ENCODE data around the gene PTPRC.

Gene PTPRC

GRCh38 chr1:198623752-198624647 lies 14.8 kb upstream of the PTPRC start:
- TF ChIP-seq POLR2A (IDR thresholded peaks at IDR 0.05; ENCODE audit: low read depth, low read length), result no peak
- no peak for TF ChIP-seq TAF1 (IDR thresholded peaks at IDR 0.05; ENCODE audit: borderline replicate concordance, low read depth, low read length)
- no peak for TF ChIP-seq POLR2AphosphoS5 (IDR thresholded peaks at IDR 0.05; ENCODE audit: low read depth, low read length)
- FAIRE-seq (no peak), DNase-seq (ENCODE audit: insufficient read length) (no peak)

DNA sequence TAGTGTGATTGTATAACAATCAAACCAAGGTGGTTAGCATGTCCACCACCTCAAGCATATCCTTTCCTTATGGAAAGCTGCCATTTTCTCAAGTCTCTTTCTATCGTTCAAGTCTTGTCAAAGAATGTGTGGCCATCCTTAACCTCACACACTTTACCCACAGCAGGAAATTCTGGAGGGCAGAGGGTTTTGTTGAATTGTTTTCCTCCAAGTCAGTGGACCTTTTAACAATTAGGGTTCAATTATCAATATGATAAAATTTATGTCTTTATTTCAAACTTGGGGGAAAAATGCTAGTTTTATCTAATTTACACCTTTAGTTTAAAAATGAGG lies 14.2 kb upstream of the PTPRC start:
- TF ChIP-seq POLR2A (IDR thresholded peaks at IDR 0.05; ENCODE audit: low read depth, low read length), result no peak
- TF ChIP-seq TAF1 (IDR thresholded peaks at IDR 0.05; ENCODE audit: borderline replicate concordance, low read depth, low read length), result no peak
- no peak for TF ChIP-seq POLR2AphosphoS5 (IDR thresholded peaks at IDR 0.05; ENCODE audit: low read depth, low read length)
- FAIRE-seq, result no peak
- DNase-seq (ENCODE audit: insufficient read length), result no peak

- FAIRE-seq (peak; percentile 51), DNase-seq (ENCODE audit: insufficient read length) (no peak)
Measured at GRCh38 chr1:198627436-198628066, 11.3 kb upstream of the PTPRC start.

GRCh38 chr1:198628067-198628455 lies 10.8 kb upstream of the PTPRC start:
- no peak for TF ChIP-seq POLR2AphosphoS5 (IDR thresholded peaks at IDR 0.05; ENCODE audit: low read depth, low read length)
- no peak for TF ChIP-seq POLR2A (IDR thresholded peaks at IDR 0.05; ENCODE audit: low read depth, low read length)
- TF ChIP-seq TAF1 (IDR thresholded peaks at IDR 0.05; ENCODE audit: borderline replicate concordance, low read depth, low read length), result no peak
- FAIRE-seq (no peak), DNase-seq (ENCODE audit: insufficient read length) (no peak)

More at GRCh38 chr1:198627436-198628066, 11.3 kb upstream of the PTPRC start:
- TF ChIP-seq POLR2A (IDR thresholded peaks at IDR 0.05; ENCODE audit: low read depth, low read length) (no peak), POLR2AphosphoS5 (IDR thresholded peaks at IDR 0.05; ENCODE audit: low read depth, low read length) (no peak), TAF1 (IDR thresholded peaks at IDR 0.05; ENCODE audit: borderline replicate concordance, low read depth, low read length) (no peak)

GRCh38 chr1:198629610-198630009 lies 9.2 kb upstream of the PTPRC start:
- TF ChIP-seq POLR2A (IDR thresholded peaks at IDR 0.05; ENCODE audit: low read depth, low read length) (no peak), TAF1 (IDR thresholded peaks at IDR 0.05; ENCODE audit: borderline replicate concordance, low read depth, low read length) (no peak), POLR2AphosphoS5 (IDR thresholded peaks at IDR 0.05; ENCODE audit: low read depth, low read length) (no peak)
- FAIRE-seq (no peak), DNase-seq (ENCODE audit: insufficient read length) (no peak)

- no peak for TF ChIP-seq POLR2A (IDR thresholded peaks at IDR 0.05; ENCODE audit: low read depth, low read length)
- no peak for TF ChIP-seq TAF1 (IDR thresholded peaks at IDR 0.05; ENCODE audit: borderline replicate concordance, low read depth, low read length)
- TF ChIP-seq POLR2AphosphoS5 (IDR thresholded peaks at IDR 0.05; ENCODE audit: low read depth, low read length), result no peak
- DNase-seq (ENCODE audit: insufficient read length), result no peak
- no peak for FAIRE-seq
Measured at GRCh38 chr1:198630863-198631262, 8.0 kb upstream of the PTPRC start.

GRCh38 chr1:198631292-198631691 lies 7.5 kb upstream of the PTPRC start:
- FAIRE-seq (peak; percentile 44), DNase-seq (ENCODE audit: insufficient read length) (no peak)
- no peak for TF ChIP-seq POLR2AphosphoS5 (IDR thresholded peaks at IDR 0.05; ENCODE audit: low read depth, low read length)
- TF ChIP-seq TAF1 (IDR thresholded peaks at IDR 0.05; ENCODE audit: borderline replicate concordance, low read depth, low read length), result no peak
- TF ChIP-seq POLR2A (IDR thresholded peaks at IDR 0.05; ENCODE audit: low read depth, low read length), result no peak

- FAIRE-seq (no peak), DNase-seq (ENCODE audit: insufficient read length) (no peak)
- TF ChIP-seq POLR2A (IDR thresholded peaks at IDR 0.05; ENCODE audit: low read depth, low read length) (no peak), POLR2AphosphoS5 (IDR thresholded peaks at IDR 0.05; ENCODE audit: low read depth, low read length) (no peak), TAF1 (IDR thresholded peaks at IDR 0.05; ENCODE audit: borderline replicate concordance, low read depth, low read length) (no peak)
Measured at GRCh38 chr1:198632007-198632406, 6.8 kb upstream of the PTPRC start.

GRCh38 chr1:198633675-198634121 lies 5.1 kb upstream of the PTPRC start:
- no peak for DNase-seq (ENCODE audit: insufficient read length)
- FAIRE-seq, result peak; percentile 9
- no peak for TF ChIP-seq POLR2AphosphoS5 (IDR thresholded peaks at IDR 0.05; ENCODE audit: low read depth, low read length)
- no peak for TF ChIP-seq POLR2A (IDR thresholded peaks at IDR 0.05; ENCODE audit: low read depth, low read length)
- TF ChIP-seq TAF1 (IDR thresholded peaks at IDR 0.05; ENCODE audit: borderline replicate concordance, low read depth, low read length), result no peak

DNA sequence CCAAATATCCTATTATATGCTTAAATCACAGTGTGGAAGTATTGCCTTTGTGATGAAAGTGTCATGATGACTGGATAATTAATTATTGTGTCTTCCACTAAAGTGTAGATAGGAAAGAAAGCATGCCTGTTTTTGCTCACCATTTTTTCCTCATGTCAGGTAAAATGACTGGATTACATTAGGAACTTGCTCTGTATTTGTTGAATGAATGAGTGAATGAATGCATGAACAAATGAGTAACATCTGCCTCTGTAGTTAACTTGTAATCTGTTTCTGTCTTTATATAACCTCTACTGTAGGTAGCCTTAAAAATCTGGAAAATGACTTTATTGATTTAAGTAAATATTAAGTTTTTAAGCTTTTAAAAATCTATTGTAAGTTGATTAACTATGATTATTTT lies 2.9 kb upstream of the PTPRC start:
- FAIRE-seq (peak; percentile 48), DNase-seq (ENCODE audit: insufficient read length) (no peak)
- TF ChIP-seq POLR2AphosphoS5 (IDR thresholded peaks at IDR 0.05; ENCODE audit: low read depth, low read length) (no peak), POLR2A (IDR thresholded peaks at IDR 0.05; ENCODE audit: low read depth, low read length) (no peak), TAF1 (IDR thresholded peaks at IDR 0.05; ENCODE audit: borderline replicate concordance, low read depth, low read length) (no peak)

DNA sequence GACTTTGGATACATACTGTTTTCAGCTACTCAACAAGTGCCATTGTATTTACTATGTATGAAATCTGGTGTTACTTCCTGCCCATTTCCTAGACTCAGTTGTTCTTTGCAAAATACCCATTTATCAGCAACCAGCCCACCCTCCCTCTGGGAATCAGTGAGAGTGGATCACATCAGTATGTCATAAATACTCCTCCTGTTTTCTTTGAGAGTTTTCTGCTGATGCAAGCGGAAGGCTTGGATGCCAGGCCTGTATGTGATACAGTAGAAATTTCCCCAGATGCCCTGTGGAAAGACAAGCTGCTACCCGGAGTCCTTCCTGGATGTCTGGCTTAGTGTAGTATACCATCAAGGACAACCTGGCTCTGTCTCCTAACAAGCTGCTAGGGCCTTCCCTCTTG lies 2.4 kb upstream of the PTPRC start:
- TF ChIP-seq POLR2AphosphoS5 (IDR thresholded peaks at IDR 0.05; ENCODE audit: low read depth, low read length) (no peak), TAF1 (IDR thresholded peaks at IDR 0.05; ENCODE audit: borderline replicate concordance, low read depth, low read length) (no peak), POLR2A (IDR thresholded peaks at IDR 0.05; ENCODE audit: low read depth, low read length) (no peak)
- DNase-seq (ENCODE audit: insufficient read length) (no peak), FAIRE-seq (peak; percentile 58)

GRCh38 chr1:198637157-198637556 lies 1.7 kb upstream of the PTPRC start:
- no peak for TF ChIP-seq POLR2A (IDR thresholded peaks at IDR 0.05; ENCODE audit: low read depth, low read length)
- TF ChIP-seq TAF1 (IDR thresholded peaks at IDR 0.05; ENCODE audit: borderline replicate concordance, low read depth, low read length), result no peak
- no peak for TF ChIP-seq POLR2AphosphoS5 (IDR thresholded peaks at IDR 0.05; ENCODE audit: low read depth, low read length)
- FAIRE-seq (no peak), DNase-seq (ENCODE audit: insufficient read length) (no peak)

All from GM12892 (cell line).